GM21619 (cell line): ENCODE measurements around the gene MICB.
A peak's percentile ranks its signal among the peaks of the same experiment; 100 is the strongest.
"Not testable (repeated sequence)": the region's sequence is repeated elsewhere in the genome, so short reads cannot be mapped to it uniquely, and the experiment has no call there.

ENCODE experiments used
- ATAC-seq: cut with Tn5 transposase; IDR thresholded peaks from one replicate; pipeline ENCODE4 v1.9.1; 2021; ENCODE audit not compliant: unreplicated experiment

The MICB gene

DNA sequence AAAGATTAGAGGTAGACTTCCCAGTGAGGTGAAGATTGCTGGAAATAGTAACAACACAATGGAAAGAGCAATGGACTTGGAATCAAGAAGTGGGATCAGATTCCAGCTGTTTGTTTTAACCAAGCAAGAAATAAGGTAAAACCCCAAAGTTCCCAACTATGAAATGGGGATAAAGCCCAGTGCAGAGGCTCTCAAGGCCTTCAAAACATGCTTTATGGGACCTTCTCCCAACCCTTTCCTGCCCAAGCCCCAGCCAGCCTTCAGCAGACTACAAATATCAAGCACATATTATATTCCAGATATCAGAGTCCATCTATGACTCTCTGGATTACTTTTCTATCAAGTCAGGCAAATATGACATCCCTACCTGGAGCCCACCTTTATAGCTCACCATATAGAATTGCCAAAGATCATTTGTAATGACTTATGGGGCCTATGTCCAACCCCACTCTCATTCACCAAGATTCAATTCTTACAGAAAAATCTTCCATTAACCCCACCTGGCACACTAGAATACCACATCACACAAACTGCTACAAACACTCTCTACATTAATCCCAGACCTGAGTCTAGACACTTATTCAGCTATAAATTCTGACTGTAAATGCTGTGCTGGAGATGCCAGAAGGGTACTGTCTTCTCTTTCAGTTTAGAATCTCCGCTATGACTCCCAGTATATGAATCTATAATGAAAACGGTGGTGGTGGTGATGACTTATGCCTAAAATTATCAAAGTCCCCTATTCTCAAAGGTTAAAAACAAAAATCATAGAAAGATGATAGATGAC, 37.8 kb downstream of the MICB start:
- no peak for ATAC-seq

DNA sequence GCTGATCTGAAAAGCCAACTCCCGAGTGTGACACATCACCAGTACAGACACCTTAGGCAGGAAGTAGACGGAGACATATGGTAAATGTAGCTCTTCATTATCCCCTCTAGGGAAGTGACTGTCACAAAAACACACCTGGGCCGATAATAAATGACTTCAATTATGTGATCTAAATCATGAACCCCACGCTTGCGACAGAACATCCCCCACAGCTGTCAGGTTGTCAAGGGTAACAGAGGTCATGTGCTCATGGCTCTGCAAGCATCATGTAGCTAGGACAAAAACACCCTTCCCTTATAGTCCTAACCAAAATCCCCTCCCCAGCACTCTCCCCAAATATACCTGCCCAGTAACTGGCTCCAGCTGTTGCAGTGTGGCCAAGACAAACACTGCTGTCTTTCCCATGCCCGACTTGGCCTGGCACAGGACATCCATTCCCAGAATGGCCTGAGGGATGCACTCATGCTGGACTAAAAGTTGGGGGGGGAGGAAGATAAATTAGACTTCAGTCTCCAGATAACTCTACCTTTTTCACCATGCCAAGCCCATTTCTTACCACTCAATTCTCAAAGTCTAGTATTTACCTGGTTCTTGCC, 41.0 kb downstream of the MICB start:
- no peak for ATAC-seq

DNA sequence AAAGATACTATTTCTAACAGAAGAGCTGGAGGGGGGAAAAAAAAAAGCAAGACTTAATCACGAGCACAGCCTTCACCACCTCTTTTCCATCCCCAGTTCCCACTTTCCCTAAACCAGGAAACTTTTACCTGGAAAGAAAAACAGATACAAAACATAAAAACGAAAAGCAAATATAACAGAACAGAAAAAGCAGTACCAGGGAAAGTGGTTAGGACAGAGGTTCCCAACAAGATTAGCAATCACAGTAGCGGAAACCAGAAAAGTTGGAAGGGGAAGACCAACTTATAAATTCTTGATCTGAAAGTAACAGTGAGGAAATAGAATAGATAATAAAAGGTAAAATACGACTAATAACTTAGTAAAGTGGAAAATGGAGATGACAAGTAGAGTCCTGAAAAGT, 42.7 kb downstream of the MICB start:
- ATAC-seq = no peak

DNA sequence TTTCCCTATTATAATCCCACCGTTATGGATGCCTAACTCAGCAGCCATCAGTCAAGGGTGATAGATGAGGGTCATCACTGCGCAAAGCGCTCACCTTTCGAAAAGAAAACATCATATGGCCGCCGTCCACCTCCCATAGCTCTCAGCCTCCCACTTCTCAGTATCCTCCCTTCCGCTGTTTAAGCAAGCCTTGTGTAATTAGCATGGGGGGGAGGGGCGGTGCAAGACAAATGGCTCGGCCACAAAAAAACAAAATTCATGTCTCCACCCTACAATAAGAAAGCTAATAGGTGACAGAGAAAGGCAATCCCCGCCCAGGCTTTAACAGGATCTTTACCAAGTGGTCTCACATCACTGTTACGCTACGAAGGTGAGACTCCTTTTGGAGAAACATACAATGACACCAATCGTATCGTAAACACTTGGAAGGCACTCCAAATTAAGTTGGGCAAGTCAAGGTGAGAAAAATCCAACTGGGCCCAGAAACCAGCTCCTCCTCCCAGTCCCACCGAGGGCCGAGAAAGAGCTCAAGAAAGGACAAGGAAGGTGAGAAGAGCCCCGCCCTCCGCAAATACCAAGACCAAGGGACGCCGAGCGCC, 43.2 kb downstream of the MICB start:
- peak; percentile 2 for ATAC-seq

DNA sequence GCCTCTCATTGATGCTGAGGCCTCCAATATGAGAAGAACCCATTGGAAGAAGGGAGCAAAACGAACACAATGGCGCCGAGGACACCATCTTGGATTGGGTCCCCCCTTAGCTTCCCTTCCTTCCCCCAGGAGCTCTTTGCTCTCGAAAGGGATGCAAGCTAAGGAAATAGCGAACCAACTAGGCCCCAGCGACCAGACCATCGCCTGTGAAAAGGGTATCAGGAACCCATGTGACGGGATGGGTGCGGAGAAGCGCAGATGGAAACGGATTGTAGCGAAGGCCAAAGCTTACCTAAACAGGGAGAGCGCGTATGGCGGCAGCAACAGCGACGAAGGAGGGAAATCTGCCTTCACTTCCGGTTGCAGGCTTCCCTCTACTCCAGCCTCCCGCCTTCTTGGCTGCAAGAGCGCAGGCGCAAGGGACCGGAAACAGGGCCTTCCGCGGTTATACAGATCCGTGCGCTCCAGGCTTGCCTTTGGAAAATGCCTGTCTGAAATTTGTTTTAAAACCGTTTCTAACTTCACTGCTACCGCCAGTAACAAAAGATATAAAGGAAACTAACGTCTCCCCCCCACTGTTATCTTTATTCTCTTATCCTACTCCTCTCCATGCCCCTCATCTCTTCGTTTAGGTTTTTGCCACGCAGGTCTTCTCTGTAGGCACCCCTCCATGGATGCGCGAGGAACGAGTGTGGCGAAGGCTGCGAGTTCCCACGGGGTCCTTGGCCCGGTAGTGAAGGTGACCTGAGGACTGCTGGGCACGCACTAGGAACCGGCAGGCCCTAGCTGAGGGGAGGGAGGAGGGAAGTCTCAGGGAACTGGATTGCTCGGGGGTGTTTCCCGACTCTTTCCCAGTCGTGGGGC, 43.9 kb downstream of the MICB start, which contains the start of gene DDX39B:
TSS of gene DDX39B (minus strand) at position 346 of the 864 bp plus-strand sequence. CDS start 1,471 bp downstream, outside the sequence.
- peak; percentile 62 for ATAC-seq

DNA sequence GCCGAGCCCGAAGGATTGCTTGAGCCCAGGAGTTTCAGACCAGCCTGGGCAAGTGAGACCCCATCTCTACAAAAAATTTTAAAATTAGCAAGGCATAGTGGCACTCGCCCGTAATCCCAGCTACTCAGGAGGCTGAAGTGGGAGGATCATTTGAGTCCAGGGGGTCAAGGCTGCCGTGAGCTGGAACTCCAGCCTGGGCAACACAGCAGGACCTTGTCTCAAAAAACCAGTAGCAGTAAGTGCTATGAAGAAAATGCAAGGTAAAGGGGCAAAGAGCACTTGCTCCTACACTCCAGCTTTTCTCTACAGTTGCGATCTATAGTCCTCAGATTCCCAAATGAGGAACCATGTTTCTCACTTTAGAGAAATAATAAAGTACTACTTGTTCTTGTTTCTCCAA, 45.7 kb downstream of the MICB start:
- no peak for ATAC-seq

DNA sequence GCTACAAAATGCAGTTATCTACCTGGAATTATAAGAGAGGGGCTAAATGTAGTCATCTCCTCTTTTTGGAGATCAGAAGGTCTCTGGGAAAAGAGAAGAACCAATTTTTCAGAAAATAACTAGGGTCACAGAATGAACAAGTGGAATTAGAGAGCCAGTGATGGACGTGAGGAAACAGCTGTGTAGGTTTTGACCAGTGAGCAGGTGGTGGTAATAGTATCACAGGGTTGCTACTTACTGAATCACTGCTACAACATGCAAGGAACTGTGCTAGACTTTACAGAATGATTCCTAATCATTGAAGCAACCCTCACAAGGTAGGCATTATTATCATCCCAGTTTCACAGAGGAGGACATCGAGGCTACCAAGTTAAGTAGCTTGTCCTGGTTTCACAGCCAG, 46.7 kb downstream of the MICB start:
- no peak for ATAC-seq

DNA sequence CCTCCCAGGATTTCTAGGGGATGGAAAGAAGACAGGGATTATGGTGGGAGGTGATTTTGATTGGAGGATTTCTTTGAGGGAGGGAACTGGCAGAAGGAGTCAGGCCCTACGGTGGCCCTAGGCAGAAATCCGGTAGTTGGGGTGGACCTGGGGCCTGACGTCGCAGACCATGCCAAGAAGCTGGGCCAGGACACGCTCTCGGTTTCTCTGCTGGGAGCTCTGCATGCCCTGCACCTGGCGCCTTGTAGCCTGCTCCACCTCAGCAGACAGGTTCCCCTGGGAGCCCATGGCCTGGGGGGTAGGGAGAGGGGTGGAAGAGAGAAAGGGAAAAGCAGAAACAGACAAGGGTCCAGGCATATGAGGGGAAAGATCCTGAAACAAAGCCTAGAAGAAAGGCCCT, 47.3 kb downstream of the MICB start:
- no peak for ATAC-seq

DNA sequence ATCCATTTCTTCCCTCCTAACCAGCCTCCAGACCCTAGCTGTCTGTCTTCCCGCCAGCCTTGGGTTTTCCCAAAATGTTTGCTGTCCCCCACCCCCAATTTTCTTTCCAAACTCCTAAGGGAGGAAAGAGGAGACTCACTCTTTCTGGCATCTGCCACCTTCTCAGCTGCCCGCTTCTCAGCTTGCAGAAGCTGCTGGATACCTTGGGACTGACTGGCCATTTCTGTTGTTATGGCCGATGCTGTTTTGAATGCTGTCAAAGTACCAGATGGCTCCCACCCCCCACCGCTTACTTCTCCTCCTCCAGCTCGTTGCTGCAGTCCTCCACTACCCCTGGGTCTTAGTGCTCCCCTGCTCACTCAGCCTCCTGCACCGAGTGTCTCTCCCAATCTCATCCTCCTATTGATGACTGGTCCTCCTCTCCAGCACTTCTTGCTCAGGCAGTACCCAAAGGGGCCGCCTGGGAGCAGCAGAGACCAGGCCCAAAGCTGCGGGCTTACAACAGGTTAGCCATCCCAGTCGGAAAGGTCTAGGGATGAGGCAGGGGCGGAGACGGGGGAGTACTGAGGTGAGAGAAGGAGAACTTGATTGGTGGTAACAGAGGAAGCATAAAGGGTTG, 48.5 kb downstream of the MICB start, which contains the start of gene ATP6V1G2:
TSS of gene ATP6V1G2 (minus strand) at position 270 of the 619 bp plus-strand sequence. CDS start at position 221, 49 bp downstream.
- ATAC-seq = peak; percentile 45

DNA sequence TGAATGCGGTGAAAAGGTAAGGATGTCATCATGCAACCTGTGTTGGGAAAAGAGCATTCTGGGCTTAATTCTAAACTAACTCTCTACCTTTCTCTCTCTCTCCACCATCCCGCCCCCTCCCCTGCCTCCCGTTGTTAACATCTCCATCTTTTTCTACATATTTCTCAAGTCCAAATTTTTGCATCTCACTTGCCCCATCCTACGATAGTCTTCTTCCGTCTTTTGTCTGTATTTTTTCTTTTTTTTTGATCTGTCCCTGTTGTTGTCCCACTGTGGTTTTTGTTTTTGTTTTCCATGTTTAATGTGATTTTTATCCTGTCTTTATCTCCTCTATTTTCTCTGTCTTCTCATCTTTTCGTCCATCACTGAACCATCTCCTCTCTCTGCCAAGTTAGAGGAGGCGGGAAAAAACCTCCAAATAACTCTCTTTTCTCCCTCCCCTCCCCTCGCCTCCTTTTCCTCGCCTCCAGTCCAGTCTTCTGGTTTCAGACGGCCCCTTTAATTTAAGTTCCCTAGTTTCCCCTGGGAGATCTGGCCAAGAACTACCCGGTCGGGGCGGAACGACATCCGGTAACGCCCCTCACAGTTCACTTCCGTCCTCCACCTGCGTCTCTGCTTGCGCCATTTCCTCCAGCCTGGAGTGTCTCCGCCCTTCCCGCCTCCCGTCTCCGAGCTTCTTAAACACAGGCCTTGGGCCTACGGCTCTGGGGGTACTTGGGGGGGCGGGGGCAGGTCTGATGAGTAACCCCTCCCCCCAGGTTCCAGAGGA, 49.2 kb downstream of the MICB start, which contains the start of gene NFKBIL1:
TSS of gene NFKBIL1 (plus strand) at position 651 of the 769 bp plus-strand sequence. CDS start at position 738, 87 bp downstream.
- ATAC-seq = peak; percentile 60

DNA sequence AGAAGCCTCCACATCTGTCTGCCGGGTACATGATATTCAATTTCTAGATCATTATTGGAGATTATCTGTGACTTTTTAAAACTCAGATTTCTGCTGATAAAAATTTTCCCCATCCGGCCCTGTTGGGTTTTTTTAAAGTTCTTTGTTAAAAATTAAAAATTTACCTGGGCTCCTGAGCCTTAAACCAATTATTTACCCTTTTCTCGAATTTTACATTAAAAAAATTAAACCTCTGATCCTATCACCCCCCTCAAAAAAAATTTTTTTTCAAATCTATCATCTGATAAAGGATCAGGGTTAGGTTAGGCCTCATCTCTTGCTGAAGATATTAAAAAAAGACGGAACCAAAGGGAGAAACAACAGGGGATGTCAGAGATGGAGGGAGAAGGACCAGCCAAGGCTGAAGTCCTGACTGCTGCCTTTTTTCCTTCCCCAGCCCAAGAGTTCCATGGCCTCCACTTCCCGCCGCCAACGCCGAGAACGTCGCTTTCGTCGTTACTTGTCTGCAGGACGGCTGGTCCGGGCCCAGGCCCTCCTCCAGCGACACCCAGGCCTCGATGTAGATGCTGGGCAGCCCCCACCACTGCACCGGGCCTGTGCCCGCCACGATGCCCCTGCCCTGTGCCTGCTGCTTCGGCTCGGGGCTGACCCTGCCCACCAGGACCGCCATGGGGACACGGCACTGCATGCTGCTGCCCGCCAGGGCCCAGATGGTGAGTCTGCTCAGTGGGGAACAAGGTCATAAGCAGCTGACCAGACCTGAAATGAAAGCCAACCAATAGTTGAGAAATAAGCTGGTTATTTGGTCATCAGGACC, 50.0 kb downstream of the MICB start:
- ATAC-seq = no peak

DNA sequence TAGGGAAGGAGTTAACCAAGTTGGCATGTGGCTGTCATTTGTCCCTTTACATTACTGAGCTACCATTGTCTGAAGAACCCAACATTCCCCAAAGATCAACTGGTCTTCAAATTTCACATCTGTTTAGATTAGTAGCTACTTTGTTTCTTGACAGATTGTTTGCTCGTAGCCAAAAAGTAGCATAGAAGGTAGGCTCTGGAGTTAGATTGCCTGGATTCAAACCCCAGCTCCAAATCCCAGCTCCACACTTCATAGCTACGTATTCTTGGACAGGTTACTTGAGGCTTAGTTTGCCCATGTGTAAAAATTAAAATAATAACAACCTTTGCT, 50.6 kb downstream of the MICB start:
- ATAC-seq = no peak

DNA sequence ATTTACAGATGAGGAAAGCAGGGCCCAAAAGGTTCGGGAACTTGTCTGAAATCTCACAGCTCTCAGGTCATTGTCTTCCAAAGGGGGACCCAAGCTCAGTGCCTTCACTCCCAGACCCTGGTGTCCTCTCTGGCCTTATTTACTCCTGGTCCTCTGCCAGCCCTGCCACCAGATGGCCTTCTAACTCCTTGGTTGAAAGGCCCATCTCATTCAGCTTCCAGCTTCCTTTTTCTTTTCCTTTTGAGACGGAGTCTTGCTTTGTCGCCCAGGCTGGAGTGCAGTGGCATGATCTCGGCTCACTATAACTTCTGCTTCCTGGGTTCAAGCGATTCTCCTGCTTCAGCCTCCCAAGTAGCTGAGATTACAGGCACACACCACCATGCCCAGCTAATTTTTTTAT, 53.4 kb downstream of the MICB start:
- ATAC-seq = not testable (repeated sequence)

DNA sequence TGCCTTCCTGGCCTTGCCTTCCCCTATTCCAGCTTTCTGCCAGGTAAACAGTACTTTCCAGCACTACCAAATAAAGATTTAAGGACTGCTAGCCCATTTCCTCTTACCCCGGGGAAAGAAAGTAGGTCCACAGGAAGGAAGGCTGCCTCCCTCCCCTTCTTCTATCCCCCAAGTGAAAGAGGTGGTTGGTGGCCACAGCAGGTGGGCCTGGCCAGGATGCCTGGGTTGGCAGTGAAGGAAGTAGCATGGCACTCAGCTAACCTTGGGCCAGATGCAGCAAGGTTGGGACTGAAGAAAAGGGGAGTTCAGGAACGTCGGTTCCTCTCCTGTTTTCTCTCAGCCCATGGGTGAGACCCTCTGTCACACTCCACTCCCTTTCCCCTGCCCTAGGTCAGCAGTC, 58.4 kb downstream of the MICB start:
- no peak for ATAC-seq

DNA sequence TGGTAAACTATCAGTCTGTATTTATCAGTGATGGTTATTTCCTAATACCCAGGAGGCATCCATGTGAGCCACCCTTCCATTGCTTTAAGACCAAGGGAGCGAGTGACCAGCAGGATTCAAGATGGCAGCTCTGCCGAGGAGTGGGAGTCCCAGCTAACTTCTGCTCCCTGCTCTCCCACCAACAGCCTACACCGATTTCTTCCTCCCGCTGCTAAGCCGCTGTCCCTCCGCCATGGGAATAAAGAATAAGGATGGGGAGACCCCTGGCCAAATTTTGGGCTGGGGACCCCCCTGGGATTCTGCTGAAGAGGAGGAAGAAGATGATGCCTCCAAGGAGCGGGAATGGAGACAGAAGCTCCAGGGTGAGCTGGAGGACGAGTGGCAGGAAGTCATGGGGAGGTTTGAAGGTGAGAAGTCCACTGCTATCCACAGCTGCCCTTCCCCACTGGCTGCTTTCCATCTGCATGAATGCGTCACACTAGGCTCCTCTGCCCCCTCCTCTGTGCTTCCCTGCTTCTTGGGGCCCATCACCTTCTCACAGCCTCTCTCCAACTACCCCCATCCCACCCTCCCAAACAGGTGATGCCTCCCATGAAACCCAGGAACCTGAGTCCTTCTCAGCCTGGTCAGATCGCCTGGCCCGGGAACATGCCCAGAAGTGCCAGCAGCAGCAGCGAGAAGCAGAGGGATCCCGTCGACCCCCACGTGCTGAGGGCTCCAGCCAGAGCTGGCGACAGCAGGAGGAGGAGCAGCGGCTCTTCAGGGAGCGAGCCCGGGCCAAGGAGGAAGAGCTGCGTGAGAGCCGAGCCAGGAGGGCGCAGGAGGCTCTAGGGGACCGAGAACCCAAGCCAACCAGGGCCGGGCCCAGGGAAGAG, 59.7 kb downstream of the MICB start:
- no peak for ATAC-seq

DNA sequence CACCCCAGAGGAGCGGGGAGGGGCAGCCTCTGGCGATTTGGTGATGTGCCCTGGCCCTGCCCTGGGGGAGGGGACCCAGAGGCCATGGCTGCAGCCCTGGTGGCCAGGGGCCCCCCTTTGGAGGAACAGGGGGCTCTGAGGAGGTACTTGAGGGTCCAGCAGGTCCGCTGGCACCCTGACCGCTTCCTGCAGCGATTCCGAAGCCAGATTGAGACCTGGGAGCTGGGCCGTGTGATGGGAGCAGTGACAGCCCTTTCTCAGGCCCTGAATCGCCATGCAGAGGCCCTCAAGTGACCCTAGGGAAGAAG, 60.3 kb downstream of the MICB start:
- no peak for ATAC-seq

DNA sequence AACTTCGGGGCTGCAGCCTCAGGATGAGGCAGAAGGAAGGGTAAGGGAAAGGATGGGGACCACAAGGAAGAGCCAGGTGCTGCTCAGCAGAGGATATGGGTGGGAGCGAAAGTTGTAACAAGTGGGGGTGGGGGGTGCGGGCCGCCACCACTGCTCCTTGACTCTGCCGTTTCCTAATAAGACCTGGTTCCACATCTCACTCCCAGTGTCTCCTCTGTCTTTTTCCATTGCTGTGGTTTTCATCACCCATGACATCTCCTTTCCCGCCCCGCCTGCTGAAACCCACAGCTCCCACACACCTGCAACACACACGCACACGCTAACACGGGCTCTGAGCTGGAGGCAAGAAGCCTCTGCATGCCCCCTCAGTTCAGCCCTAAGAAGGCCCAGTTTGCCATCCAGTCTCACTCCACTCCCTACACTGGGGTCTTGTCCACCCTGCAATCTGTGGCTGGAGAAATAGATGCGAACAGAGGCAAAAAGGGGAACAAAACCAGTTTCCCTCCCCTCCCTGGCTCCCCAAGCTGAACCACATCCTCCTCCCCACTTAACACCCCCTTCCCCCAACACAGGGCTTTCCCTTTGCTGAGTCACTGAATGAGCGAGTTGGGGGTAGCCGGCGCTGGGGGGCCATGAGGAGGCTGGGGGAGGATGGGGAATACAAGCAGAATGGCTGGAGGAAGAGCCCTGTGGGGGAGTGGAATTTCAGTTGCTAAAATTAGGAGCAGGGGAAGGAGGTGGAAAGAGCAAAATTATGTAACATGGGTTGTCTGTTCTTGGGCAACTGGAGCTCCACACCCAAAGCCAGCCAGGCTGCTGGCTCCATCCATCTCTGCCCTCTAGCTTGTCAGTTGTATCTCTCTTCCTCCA, 60.9 kb downstream of the MICB start:
- ATAC-seq = no peak
